Fibroblast of skin of right quadriceps (primary cell): ENCODE data around the gene WDR37.

ENCODE experiments used
- DNase-seq: peaks from one replicate; pipeline ENCODE4 v3.0.0-alpha.2; 2013

WDR37 gene

DNA sequence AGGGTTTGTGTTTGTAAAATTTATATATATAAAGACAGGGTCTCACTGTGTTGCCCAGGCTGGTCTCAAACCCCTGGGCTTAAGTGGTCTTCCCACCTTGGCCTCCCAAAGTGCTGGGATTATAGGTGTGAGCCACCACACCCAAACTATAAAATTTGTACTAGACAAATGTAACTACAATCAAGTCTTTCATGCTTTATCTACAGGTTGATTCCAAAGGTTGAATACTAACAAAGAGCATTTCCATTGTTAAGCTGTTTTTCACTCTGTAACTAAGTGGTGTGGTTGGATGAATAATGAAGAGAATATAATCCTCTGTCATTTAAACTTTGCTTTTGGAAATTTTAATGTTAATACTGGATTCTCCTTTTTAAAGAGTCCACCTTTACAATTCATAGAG, 22.5 kb downstream of the WDR37 start:
- DNase-seq, result no peak

GRCh38 chr10:1083581-1083980, 27.4 kb downstream of the WDR37 start:
- no peak for DNase-seq

- no peak for DNase-seq
Measured at GRCh38 chr10:1084011-1084950, 28.1 kb downstream of the WDR37 start.

DNA sequence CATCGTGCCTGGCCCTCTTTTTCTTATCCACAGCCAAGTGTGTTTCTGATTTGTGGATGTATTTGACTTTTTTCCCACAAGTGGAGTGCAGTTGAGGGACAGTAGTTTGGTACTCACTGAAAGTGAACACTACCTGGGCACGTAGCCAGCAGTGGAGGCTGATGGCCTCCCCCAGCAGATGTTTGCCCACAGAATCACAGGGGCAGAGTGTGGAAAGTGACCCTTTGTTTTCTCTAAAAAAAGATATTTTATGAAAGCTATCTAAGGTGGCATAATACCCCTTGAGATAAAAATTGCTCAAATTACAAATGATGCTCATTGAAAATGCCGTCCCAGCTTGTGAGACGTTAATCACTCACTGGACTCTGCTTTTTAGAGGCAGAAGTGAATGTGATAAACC, 29.1 kb downstream of the WDR37 start:
- no peak for DNase-seq

- no peak for DNase-seq
Measured at GRCh38 chr10:1086787-1087186, 30.6 kb downstream of the WDR37 start.

- no peak for DNase-seq
Measured at GRCh38 chr10:1089017-1089689, 33.0 kb downstream of the WDR37 start.

DNA sequence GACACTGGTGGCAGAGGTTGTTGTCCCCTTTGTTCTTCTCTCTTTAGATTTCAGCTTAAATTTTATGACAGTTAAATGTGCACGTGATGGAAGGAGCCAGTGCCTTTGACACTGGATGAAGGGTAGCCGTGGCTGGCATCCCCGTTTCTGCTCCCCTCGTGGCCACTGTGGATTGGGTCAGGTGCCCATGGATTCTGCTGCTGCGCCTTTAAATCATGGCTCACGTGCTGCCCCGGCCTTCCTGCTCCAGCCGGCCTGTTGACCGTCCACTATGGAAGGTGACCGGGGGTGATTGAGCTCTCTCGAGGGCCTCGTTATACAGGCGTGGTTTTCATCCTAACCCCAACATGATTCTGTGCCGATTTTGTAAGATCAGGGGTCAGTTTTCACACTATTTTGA, 34.5 kb downstream of the WDR37 start:
- no peak for DNase-seq

DNA sequence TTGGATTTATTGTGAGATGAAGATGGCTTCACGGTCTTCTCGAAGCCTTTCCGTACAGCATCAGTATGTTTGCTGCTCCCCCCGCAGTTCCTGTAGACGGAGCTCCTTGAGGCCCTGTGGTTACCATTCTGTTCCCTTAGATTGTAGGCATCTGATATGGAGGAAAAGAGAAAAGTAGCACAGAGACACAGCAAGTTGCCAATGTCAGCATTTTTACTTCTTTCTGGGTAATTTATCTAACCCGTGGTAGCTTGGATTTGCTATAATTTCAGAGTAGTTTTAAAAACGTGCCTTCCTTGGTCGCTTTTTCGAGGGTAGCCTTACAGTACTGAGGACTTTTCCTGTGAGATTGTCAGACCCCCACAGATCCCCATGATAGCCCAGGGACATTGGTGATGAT, 37.5 kb downstream of the WDR37 start:
- DNase-seq, result no peak

GRCh38 chr10:1094112-1095057, 38.2 kb downstream of the WDR37 start:
- no peak for DNase-seq

- no peak for DNase-seq
Measured at GRCh38 chr10:1095498-1095897, 39.3 kb downstream of the WDR37 start.

DNA sequence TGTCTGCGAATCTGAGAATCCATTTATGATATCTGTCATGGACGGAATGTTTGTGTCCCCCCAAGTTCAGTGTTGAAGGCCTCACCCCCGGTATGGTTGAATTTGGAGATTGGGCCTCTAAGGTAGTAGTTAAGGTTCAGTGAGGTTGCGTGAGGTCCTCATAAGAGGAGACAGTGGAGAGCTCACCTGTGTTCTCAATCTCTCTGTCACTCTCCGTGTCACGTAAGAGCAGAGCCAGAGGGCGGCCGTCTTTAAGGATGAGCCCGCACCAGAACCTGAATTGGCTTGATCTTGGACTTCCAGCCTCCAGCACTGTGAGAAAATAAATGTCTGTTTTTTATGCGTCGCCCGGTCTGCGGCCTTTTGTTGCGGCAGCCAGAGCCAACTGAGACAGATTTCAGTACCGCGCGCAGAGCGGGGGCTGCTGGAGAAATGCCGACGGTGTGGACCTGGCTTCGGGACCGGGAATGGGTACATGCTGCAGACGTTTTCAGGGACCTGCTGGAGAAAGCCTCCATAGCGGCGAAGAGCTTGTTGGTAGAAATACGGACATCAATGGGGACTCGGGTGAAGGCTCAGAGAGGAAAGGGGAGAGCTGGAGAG, 40.2 kb downstream of the WDR37 start:
- DNase-seq, result no peak

- DNase-seq, result no peak
Measured at GRCh38 chr10:1097436-1097835, 41.3 kb downstream of the WDR37 start.

DNA sequence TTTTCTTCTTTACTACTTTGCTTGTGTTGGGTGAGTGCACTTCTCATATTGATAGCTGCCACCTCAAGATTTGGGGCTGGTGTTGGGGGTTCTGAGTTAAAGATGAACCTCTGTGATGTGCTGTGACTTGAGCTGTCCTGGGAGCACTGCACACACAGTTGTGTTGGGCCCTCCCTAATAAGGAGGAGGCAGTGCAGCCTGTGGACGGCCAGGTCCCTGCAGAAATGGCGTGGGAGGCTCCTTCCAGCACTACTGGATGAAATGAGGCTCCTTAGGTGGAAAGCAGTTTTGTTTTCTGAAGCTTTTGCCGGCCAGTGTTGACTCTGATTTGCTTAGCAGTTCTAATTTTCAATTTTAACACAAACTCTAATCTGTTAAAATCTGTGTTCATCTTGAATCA, 44.0 kb downstream of the WDR37 start:
- no peak for DNase-seq

DNA sequence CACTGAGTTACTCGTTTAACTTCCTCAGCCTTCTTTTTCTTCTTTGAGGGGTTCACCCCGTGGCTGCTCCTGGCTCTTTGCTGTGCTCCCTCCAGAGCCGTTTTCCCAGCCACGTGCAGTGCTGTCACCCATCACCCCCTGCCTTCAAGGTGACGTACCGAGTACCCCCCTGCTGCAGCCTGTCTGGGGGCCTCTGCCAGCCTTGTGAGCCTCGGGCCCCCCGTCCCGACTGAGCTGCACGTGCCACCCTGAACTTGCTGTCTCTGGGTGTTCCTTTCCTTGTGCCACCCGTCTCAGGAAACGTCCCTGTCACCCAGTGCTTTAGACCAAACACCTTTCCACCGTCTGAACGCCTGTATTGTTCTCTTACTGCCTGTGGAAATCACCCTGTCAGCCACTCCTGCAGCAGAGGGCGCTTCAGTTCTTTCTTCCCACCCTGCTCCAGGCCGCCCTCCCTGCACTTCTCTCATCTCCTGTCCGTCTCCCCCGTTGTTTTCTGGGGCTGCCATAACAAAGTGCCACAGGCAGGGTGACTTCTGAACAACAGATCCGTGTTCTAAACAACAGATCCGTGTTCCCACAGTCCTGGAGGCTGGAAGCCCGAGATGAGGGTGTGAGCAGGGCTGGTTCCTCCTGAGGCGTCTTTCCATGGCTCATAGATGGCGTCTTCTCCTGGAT, 44.6 kb downstream of the WDR37 start:
- DNase-seq, result no peak

- no peak for DNase-seq
Measured at GRCh38 chr10:1101946-1102345, 45.8 kb downstream of the WDR37 start.

DNA sequence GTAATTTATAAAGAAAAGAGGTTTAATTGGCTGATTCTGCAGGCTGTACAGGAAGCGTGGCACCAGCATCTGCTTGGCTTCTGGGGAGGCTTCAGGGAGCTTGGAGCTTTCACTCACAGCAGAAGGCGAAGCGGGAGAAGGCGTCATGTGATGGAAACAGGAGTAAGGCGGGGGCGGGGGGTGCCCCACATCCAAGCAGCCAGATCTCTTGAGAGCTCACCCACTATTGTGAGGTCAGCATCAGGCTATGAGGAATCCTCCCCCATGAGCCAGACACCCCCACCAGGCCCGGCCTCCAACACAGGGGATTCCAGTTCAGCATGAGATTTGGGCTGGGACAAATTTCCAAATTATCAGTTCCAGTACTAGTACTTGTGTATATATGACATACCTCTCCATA, 46.2 kb downstream of the WDR37 start:
- no peak for DNase-seq

- DNase-seq, result peak; percentile 14
Measured at GRCh38 chr10:1102831-1103230, 46.6 kb downstream of the WDR37 start.

DNA sequence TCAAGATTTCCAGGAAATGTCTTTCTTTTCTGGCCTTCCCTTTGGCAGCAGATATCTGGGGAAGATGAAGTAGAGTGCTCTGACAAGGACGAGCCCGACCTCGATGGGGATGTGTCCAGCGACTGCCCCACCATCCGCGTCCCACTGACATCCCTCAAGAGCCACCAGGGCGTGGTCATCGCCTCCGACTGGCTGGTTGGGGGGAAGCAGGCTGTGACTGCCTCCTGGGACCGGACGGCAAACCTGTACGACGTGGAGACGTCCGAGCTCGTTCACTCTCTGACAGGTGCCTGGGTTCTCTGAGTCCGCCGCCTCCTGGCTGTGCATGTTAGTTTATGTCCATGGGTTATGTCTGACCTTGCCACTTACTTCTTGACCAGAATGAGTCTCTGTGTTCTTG, 47.4 kb downstream of the WDR37 start:
- no peak for DNase-seq

DNA sequence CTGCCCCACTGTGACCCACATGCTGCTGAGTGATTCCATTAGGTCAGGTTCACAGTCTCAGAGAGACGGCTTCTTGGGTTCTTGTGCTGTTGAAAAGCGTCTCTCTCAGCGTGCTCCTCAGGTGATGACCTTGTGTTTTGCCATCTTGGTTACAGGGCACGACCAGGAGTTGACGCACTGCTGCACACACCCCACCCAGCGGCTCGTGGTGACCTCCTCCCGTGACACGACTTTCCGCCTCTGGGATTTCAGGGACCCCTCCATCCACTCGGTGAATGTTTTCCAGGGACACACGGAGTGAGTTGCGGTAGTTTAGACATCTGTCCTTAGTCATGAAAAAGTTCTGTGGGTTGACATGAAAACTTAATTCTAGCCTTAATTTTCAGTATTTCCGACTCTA, 48.8 kb downstream of the WDR37 start:
- no peak for DNase-seq

DNA sequence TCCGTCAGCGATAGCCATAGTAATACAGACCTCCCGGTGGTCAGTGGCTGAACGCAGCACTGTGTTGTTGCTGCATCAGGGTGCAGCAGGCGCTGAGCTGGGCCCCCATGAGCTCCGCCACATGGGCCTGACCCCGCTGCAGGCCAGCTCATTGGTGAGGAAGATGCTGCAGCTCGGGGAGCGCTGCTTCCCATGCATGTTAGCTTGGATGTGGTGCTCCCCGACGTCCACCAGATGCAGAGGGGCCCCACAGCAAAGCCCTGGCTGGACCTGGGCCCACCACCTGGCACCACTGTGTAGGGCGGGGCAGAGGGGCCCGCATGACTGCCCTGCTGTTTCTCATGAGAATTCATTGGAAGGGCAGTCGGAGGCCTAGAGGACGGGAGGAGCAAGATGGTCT, 50.8 kb downstream of the WDR37 start:
- no peak for DNase-seq

DNA sequence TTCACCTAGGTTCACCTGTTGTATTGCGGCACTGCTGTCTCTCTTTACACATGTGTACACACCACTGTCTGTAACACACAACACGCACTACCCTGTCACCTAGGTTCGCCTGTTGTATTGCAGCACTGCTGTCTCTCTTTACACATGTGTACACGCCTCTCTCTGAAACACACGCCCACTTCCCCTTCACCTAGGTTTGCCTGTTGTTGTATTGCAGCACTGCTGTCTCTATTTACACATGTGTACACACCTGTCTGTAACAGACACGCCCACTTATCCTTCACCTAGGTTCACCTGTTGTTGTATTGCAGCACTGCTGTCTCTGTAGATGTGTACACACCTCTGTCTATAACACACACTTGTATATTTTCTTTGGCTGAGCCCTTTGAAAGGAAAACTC, 51.5 kb downstream of the WDR37 start:
- DNase-seq, result no peak
